Measurements from ENCODE around the gene NR2F1-AS1.

The NR2F1-AS1 gene

GRCh38 chr5:93603793-93604643 lies 23.0 kb upstream of the NR2F1-AS1 start:
- in situ Hi-C loops (cut with MboI; ENCODE audit: low sequenced_read_pairs) = no loop called here

DNA sequence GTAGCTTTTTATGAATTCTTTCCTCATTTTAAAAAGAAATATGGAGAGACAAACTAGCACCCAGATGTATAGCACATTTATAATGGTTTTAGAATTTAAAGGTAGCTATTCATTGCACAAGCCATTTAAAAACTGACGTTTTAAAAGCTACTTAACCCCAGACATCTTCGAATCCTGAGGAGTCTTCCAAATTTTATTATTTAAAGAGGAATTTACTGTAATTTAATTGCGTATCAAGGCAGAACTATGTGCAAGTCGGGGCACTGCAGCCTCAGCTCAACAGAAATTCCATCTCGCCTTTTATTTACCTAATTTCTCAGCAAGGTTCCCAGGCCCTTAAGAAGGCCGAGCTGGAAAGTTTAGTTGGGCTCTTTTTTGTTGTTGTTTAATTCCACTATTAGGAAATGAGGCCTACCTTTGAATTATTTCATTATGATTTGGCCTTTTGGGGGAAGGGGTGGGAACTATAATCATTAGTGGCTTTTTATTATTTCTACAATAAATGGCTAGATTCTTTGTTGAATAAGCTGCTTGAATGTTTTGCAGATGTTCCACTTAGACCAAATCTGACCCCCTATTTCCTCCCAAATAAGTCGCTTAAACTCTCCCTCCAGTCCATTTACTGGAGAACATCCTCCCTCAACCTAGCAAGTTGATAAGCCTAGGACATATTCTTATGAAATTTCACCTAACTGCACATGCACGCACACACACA lies 22.2 kb upstream of the NR2F1-AS1 start:
- in situ Hi-C loops (cut with MboI; ENCODE audit: low sequenced_read_pairs) = no loop called here

DNA sequence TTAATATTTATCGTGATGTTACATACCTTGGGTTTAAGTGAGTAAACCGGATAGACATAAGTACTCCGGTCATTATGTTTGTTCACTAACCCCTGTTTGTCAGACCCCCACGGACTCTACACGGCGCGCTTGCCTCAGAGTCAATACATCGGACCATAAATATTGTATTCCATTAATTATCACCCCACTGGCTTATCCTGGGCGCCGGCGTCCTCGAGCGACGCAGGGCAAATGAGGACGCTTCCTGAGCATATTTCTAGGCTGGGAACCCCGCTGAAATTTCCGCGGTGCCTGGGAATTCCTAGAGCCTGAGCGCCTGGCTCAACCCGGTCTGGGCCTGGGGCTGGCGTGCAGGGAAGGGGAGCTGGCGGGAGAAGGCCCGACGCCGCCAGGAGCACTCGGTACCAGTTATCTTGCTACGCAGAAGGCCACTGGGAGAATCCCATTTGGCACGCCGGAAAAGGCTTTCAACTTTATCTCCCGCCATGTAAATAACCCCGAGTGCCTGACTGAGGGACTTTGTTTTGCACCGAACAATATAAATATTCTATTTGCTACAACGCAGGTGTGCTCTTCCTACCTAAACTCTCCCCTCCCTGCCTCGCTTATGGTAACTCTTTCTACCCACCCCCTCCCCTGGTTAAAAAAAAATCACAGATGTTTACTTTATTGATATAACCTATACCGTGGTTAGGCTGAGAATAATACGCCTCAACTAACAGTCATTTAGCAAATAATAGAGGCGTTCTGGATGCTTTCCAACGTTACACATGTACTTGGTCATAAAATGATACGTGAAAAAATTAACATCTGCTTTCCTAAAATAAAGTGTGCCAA lies 21.4 kb upstream of the NR2F1-AS1 start:
- in situ Hi-C loops (cut with MboI; ENCODE audit: low sequenced_read_pairs) = no loop called here

DNA sequence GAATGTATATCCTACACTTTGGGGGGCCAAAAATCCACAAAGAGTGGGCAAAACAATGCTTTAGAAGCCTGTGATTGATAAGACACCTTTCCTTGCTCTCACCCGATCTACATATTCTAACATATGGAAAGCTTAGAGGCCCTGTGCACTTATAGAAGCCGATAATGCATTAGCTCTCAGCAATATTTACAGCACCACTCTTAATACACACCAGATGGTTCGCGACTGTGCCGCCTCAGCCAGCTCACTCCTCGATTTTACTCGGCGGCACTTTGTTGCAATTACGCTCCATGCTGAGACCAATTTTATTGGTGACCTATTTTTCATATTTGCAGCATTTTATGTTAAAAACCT lies 20.8 kb upstream of the NR2F1-AS1 start:
- in situ Hi-C loops (cut with MboI; ENCODE audit: low sequenced_read_pairs) = no loop called here

GRCh38 chr5:93601071-93601801 lies 20.2 kb upstream of the NR2F1-AS1 start:
- in situ Hi-C loops (cut with MboI; ENCODE audit: low sequenced_read_pairs) = no loop called here

DNA sequence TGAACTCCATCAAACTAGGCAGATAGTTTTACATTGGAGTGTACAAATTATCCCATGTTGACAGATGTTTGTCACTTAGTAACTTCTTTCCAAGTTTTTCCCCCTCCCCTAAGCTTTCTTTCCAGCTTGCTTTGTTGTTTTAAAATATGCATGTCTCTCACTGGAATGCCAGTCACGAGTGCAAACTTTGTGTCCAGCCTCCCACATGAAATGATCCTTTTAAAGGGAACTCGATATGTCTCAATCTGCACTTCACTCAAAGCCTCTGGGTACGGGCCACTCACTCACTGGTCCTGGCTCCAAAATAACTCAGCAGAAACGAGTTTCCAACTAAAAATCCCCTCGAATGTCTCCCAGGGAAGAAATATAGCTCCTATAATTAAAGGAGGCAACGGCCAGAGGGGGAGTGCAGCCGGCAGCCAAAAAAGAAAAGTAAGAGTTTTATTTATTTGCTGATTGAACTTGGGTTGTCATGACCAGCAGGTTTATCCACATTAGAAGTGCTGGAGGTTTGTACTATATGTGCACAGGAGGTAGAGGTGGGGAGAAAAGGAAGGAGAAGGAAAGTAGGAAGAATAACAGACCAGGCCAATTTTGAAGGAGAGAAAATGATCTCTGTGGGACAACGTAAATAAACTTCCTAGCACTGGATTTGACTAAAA lies 19.5 kb upstream of the NR2F1-AS1 start:
- in situ Hi-C loops (cut with MboI; ENCODE audit: low sequenced_read_pairs) = no loop called here

DNA sequence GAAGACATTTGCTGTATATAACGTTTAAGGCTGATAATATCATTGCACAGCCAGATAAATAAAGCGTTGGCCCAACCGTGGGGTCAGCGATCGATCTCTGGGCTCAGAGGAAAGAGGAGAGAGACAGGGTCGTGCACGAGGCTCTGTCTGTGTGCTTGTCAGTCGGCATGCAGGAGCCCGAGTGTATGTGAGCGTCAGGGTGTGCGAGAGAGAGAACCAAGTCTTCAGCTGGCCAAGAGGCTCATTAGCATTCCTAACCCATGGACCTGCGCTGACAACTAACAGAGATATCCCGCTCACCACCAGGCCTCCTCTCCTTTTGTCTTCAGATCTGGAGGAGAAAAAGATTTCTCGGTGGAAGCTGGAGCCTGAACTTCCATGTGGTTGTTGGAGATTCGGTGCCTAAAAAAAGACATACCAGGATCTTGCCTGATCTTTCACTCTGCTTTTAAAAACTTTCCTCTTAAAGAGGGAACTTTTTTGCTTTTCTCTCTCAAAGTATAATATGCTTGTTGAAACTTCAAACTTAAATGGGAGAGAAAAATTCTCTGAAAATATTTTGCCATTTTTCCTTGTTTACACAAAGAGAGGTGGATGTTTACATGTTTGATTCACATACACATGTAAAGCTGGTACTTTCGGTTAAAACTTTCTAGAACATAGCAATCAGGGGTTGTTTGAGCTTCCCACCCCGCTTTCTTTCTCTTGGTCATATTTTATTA lies 18.5 kb upstream of the NR2F1-AS1 start:
- in situ Hi-C loops (cut with MboI; ENCODE audit: low sequenced_read_pairs) = no loop called here

DNA sequence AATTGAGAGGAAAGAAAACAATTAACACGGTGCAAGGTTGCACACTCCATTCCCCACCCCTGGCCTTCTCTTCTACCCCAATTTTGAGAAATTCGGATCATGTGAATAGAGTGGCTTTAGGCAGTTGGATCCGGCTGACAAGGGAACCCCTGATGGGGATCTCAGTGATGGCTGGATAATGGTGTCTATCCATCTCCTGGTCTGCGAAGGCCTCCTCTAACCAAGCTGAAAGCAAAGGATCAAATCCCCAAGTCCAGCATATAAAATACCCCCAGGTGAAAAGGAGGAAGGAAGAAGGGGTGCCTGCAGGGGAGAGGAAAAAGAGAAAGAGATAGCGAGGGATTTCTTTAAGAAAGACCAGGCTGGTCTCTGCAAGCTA lies 18.0 kb upstream of the NR2F1-AS1 start:
- in situ Hi-C loops (cut with MboI; ENCODE audit: low sequenced_read_pairs) = no loop called here

GRCh38 chr5:93598091-93599000 lies 17.3 kb upstream of the NR2F1-AS1 start:
- in situ Hi-C loops (cut with MboI; ENCODE audit: low sequenced_read_pairs) = no loop called here

GRCh38 chr5:93596676-93597490 lies 15.9 kb upstream of the NR2F1-AS1 start:
- in situ Hi-C loops (cut with MboI; ENCODE audit: low sequenced_read_pairs) = no loop called here

GRCh38 chr5:93596310-93596675 lies 15.3 kb upstream of the NR2F1-AS1 start:
- in situ Hi-C loops (cut with MboI; ENCODE audit: low sequenced_read_pairs) = no loop called here

DNA sequence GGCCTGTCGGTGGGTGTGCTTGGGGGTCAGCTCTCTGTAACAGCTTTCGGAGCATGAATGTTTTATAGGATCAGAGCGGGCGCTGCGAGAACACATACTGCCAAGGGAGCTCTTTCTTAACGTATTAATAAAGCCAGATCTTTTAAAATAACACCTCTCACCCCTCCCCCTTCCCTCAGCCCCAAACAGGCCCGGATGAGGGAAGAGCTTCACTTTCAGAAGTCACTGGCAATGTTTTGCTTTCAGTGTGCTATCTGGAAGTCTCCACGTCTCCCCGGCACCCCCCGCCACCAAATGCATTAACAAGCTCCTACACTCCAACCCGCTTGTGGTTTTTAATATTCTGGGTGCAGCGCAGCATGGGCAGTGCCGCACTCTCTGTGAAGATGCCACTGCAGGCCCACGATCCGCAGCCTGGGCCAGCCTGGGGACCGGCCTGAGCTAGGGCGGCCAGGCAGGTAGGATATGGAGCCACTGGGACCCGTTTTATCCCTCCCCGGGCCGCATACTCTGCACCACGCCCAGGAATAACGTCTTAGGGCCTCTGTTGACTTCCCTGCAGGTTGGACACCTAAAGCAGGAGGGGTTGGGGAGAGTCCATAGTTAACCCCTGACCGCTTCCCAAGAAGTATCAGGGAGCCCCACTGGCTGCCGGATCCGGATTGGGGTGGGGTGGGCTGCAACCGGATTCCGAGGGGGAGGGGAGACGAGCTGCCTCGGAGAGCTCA lies 14.6 kb upstream of the NR2F1-AS1 start:
- in situ Hi-C loops (cut with MboI; ENCODE audit: low sequenced_read_pairs) = no loop called here

DNA sequence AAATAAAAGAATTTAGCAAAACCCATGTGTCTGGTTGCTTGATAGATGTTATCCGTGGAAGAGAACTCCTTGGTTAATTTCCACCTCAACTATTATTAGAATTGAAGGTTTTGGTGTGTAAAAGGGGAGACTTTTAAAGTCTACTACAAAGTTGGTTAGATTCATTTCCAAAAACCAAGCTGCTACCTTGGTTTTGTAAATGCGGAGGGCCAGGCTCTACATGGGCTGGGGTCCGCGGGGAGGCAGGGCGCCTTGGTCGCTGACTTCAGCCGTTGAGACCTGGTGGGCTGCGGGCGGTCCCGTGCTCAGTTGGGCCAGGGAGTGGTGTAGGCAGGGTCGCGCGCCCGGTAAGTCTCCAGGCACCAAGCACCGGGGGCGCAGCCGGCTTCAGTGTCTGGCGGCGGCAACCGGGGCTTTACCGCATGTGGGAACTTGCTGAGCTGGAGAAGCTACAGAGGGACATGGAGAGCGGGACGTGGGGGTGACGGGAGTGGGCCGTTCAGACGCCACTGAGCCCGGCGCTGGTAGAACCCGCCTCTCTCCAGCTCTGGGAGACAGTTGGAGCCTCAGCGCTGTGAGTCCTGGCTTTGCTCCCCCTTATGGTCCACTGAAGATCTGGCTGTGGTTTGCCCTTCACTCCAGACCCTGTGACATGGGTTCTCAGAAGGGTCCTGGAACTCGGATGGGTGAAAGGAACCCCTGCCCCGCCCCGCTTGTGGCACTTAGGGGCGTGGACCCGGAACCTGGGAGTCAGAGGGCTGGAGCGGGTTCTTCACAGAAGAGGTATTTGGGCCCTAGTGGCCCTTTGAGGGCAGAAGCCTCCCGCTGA lies 13.8 kb upstream of the NR2F1-AS1 start:
- in situ Hi-C loops (cut with MboI; ENCODE audit: low sequenced_read_pairs) = no loop called here

DNA sequence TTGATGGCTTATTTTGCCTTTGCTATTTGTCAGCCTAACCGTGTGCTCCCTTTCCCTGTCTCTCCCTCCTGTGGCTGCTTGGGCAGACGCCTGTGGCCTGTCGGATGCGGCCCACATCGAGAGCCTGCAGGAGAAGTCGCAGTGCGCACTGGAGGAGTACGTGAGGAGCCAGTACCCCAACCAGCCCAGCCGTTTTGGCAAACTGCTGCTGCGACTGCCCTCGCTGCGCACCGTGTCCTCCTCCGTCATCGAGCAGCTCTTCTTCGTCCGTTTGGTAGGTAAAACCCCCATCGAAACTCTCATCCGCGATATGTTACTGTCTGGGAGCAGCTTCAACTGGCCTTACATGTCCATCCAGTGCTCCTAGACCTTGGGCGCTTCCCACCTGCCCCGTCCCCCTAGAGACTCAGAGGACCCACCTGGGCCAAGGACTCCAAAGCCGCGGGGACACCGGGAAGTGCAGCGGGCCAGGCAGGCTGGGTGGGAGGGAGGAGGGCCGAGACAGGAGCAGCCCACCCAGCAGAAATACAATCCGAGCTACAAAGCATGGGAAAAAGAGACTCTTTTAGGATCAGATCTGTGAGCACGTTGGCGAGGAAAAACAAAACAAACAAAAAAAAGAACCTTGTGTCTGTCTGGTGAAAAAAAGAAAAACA lies 12.6 kb upstream of the NR2F1-AS1 start:
- in situ Hi-C loops (cut with MboI; ENCODE audit: low sequenced_read_pairs) = no loop called here

DNA sequence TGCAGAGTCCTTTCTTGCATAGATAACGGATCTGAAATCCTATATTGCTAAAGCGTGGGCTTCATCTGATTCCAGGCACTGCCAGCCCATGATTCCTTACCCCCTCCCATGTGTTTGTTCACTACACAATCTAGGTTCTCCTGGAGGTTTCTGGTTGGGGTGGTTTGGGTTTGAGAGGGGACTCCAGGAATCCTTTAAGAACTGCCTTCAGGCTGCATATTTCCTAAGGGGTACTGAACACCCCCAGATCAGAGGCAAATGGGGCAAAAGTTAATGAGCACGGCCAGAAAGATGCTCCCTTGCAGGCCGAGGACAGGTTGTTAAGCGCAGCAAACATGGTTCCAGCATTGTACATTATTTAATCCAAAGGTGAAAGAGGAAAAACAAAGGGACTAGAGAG lies 11.9 kb upstream of the NR2F1-AS1 start:
- in situ Hi-C loops (cut with MboI; ENCODE audit: low sequenced_read_pairs) = no loop called here
